Tibial nerve (tissue), 4 donors: ENCODE results near the gene SHD.
A peak's percentile ranks its signal among the peaks of the same experiment; 100 is the strongest.

Source experiments
- EP300 ChIP-seq, 2 donors: sonication (generic); formaldehyde crosslinking; IDR thresholded peaks; one replicate each; pipeline ENCODE4 v1.6.1; 2017; ENCODE audit warnings: antibody characterized with exemption in 2 of 2, mild to moderate bottlenecking in 1 of 2
- POLR2A ChIP-seq, 2 donors: fragments of 450-650 bp; IDR thresholded peaks; one replicate each; pipeline ENCODE4 v1.6.1; 2017; ENCODE audit warnings: antibody characterized with exemption in 2 of 2, mild to moderate bottlenecking in 2 of 2, moderate library complexity in 2 of 2
- TF ChIP-seq, protein P1 (sequence below), 5 experiments: fragments of 200-600 bp in 3 of 5; fragments of 450-650 bp in 2 of 5; sonication (generic) in 3 of 5; IDR thresholded peaks; one replicate each; pipeline ENCODE4 v1.5.1; 2016 to 2019; ENCODE audit warnings: antibody characterized with exemption in 5 of 5, mild to moderate bottlenecking in 3 of 5, moderate library complexity in 2 of 5

DNA sequence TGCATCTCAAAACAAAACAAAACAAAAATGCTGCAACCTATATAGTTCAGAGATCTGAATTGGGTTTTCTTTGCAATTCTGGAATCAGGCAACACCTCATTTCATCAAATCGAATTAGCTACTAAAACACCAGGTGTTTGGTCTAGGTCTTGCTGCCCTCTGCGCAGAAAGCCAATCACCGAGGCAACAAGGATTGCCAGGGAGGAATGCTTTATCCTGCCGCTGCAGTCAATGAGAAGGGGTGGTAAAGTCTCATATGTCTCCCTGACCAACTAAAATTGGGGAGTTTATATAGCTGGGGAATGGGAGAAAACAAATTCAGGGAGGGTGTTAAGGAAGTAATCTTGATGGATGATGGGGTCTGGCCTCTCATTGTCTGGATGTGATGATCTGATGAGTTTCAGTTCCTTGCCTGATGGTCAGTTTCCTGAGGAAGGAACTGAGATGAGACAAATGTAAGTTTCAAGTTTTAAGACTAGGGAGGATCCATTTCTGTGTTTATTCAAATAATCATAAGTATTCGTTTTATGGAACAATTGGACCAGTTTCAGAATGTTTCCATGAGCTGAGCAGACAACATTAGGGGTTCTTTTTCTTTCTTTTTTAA is 37.1 kb upstream of the SHD start:
- TF ChIP-seq, protein P1, sequence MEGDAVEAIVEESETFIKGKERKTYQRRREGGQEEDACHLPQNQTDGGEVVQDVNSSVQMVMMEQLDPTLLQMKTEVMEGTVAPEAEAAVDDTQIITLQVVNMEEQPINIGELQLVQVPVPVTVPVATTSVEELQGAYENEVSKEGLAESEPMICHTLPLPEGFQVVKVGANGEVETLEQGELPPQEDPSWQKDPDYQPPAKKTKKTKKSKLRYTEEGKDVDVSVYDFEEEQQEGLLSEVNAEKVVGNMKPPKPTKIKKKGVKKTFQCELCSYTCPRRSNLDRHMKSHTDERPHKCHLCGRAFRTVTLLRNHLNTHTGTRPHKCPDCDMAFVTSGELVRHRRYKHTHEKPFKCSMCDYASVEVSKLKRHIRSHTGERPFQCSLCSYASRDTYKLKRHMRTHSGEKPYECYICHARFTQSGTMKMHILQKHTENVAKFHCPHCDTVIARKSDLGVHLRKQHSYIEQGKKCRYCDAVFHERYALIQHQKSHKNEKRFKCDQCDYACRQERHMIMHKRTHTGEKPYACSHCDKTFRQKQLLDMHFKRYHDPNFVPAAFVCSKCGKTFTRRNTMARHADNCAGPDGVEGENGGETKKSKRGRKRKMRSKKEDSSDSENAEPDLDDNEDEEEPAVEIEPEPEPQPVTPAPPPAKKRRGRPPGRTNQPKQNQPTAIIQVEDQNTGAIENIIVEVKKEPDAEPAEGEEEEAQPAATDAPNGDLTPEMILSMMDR (IDR thresholded peaks at IDR 0.05) = no peak
- no peak for TF ChIP-seq POLR2A (IDR thresholded peaks at IDR 0.05)
- peak in 1 of 2 donors; percentile 11 for TF ChIP-seq EP300 (IDR thresholded peaks at IDR 0.05)
